Measurements from ENCODE around the gene PARD3. TPM values are rescaled to one million over a fixed set of nuclear protein-coding genes. Genes with fewer than 3 reads are reported as not detected.

Gene PARD3
- total and polyA plus RNA-seq, 2 donors (not counting 3 experiments of a cell fraction or from before 2014, with no cell fraction given) = 7.3 to 24.1 TPM

DNA sequence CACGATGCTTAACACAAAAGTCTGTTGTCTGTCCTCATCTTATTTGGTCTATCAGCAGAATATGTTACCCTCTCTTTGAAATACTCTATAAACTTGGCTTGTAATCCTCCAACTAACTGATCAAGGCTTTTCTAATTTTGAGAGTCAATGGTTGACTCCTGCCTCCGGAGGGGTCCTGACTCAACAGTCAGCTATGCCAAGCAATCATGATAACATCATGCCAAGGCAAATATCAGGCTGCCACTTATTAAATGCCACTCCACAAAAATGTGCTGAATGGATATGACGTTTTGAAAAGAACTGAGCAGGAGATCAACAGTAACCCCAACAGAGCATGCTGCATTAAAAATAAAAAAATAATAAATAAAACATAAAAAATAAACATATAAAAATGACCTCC, 116.1 kb downstream of the PARD3 start:
- DNase-seq (ENCODE audit: low read depth, low spot score) = peak; percentile 76
- peak; percentile 62 for FAIRE-seq
- intact Hi-C loops (cut with micrococcal nuclease) (loop anchor here (1.0 kb wide), 1 partner anchor 34 kb away; no protein-coding TSS in a partner anchor), dilution Hi-C loops (cut with MboI; ENCODE audit: extremely low pct_ligation_motif_present, low sequenced_read_pairs) (no loop called here)
- no peak overlapping the region for H3K27ac ChIP-seq (ENCODE audit: insufficient read depth, low read depth, low read length)
- TF ChIP-seq CTCF (IDR thresholded peaks at IDR 0.05; ENCODE audit: extremely low read depth in 1 of 2, insufficient read depth in 1 of 2, low read depth in 1 of 2, low read length in 2 of 2) (no peak), FOS (IDR thresholded peaks at IDR 0.05; ENCODE audit: borderline replicate concordance, insufficient read depth, low read length) (peak; percentile 72), MYC (IDR thresholded peaks at IDR 0.05; ENCODE audit: low read depth, low read length) (no peak), POLR2AphosphoS5 (IDR thresholded peaks at IDR 0.05; ENCODE audit: insufficient read depth, low read depth, low read length) (peak; percentile 65), POLR2A (IDR thresholded peaks at IDR 0.05; ENCODE audit: low read depth, low read length) (no peak), GATA2 (IDR thresholded peaks at IDR 0.05; ENCODE audit: insufficient read depth, insufficient read length, low read depth, low read length) (peak; percentile 98), EZH2 (IDR thresholded peaks at IDR 0.05; ENCODE audit: borderline replicate concordance, low read depth, low read length, severe bottlenecking) (no peak), JUN (IDR thresholded peaks at IDR 0.05; ENCODE audit: borderline replicate concordance, insufficient read depth, insufficient read length, low read depth) (peak; percentile 81)
- TF ChIP-seq, protein P1, sequence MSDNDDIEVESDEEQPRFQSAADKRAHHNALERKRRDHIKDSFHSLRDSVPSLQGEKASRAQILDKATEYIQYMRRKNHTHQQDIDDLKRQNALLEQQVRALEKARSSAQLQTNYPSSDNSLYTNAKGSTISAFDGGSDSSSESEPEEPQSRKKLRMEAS (IDR thresholded peaks at IDR 0.05; ENCODE audit: insufficient read depth, insufficient read length) = no peak
- ChIA-PET CTCF (interaction anchor here (0.7 to 1.4 kb wide), 4 partner anchors 11 to 44 kb away, joined by 3 to 4 read pairs (median 4); no protein-coding TSS in a partner anchor), POLR2A (interaction anchor here (0.6 kb wide), 1 partner anchor 554 kb away, joined by 10 read pairs; no protein-coding TSS in a partner anchor)
- H3K9me1 ChIP-seq (replicated peaks; ENCODE audit: control insufficient read depth, extremely low read depth, insufficient read depth, low read length) = no peaks in the 10 kb centered on the region
- H2AFZ ChIP-seq (ENCODE audit: low read depth, low read length) = no peak overlapping the region
- no peak overlapping the region for H3K9ac ChIP-seq (replicated peaks; ENCODE audit: extremely low read depth, insufficient read depth, low read length)
- H3K9me3 ChIP-seq (replicated peaks; ENCODE audit: control insufficient read depth, insufficient read depth, low read length) = no peaks in the 10 kb centered on the region
- H3K4me1 ChIP-seq (ENCODE audit: control insufficient read depth, extremely low read depth, insufficient read depth, low read length) = peaks cover 47% of the 10 kb centered on the region
- H3K4me3 ChIP-seq (replicated peaks in 1 of 3; ENCODE audit: insufficient read depth in 1 of 3, low read depth in 1 of 3, low read length in 3 of 3) = no peak overlapping the region
- H3K79me2 ChIP-seq (ENCODE audit: control insufficient read depth, insufficient read depth, low read length) = peaks cover 20% of the 10 kb centered on the region
- no TSS peak for BruUV-seq (replicated peaks)
- H3K4me2 ChIP-seq (ENCODE audit: insufficient read depth, low read length) = peak overlapping the region; percentile 31
- H4K20me1 ChIP-seq (replicated peaks; ENCODE audit: control insufficient read depth, extremely low read depth, insufficient read depth, low read length) = no peaks in the 10 kb centered on the region
- H3K36me3 ChIP-seq (ENCODE audit: control insufficient read depth in 2 of 2, extremely low read depth in 1 of 2, insufficient read depth in 2 of 2, low read length in 2 of 2) = no peaks in the 10 kb centered on the region
- H3K27me3 ChIP-seq (ENCODE audit: control insufficient read depth in 2 of 2, insufficient read depth in 2 of 2, low read length in 2 of 2) = no peaks in the 10 kb centered on the region
